Middle frontal gyrus (tissue), 1 donor: ENCODE measurements around the gene OPN1SW.

ENCODE experiments used
- DNase-seq: peaks from one replicate; pipeline ENCODE4 v3.0.0-alpha.2; 2015; ENCODE audit warnings: low spot score; ENCODE audit errors: extremely low spot score

The OPN1SW gene

GRCh38 chr7:128763541-128763940, 12.1 kb downstream of the OPN1SW start:
- no peak for DNase-seq

- DNase-seq, result no peak
These were observed 16.4 kb downstream of the OPN1SW start for GRCh38 chr7:128759242-128759641.

DNA sequence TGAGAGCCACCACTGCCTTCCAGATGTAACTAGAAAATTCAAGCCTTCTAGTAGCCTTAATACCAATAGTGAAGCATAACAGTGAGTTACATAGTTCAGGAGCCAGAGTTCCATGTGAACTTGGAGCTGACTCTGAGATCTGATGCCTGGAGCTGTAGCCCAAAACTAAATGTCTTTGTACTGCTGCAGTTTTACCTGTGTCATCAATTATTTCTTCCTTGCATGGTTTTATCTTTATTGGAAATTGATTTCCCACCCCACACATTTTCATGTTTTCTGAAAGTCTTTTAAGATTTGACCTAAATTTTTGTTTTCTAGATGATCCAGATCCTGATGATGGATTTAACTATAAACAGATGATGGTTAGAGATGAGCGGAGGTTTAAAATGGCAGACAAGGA, 17.0 kb downstream of the OPN1SW start:
- DNase-seq, result no peak

GRCh38 chr7:128757203-128757602, 18.4 kb downstream of the OPN1SW start:
- DNase-seq, result no peak

DNA sequence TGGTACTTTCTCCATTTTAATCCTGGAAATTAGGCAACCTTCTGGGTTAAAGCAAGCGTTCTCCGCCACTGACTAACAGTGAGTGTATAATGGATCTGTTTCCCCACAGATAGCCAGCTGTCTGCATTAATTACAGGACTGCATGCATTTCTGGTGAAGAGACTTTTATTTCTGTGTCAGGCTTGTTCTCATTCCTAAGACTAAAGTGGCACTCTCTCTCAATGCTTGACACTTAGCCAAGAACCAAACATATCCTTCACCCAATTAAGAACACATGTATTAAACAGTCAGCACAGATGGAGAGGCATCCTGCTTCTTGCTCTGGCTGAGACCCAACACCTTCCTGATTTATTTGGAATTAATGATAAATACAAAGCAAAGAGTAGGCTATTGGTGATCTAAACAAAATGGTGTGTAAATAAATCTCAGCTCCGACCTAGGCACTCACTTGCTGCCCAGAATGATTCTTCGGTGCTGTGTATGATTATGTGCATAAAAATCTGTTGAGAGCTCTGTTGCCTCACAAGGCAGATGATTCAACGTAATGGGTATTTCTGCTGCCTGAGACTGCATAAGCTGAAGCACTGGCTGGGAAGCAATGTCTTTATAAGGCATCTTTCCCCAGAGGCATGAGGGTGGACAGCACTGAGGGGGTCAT, 19.6 kb downstream of the OPN1SW start:
- no peak for DNase-seq

DNA sequence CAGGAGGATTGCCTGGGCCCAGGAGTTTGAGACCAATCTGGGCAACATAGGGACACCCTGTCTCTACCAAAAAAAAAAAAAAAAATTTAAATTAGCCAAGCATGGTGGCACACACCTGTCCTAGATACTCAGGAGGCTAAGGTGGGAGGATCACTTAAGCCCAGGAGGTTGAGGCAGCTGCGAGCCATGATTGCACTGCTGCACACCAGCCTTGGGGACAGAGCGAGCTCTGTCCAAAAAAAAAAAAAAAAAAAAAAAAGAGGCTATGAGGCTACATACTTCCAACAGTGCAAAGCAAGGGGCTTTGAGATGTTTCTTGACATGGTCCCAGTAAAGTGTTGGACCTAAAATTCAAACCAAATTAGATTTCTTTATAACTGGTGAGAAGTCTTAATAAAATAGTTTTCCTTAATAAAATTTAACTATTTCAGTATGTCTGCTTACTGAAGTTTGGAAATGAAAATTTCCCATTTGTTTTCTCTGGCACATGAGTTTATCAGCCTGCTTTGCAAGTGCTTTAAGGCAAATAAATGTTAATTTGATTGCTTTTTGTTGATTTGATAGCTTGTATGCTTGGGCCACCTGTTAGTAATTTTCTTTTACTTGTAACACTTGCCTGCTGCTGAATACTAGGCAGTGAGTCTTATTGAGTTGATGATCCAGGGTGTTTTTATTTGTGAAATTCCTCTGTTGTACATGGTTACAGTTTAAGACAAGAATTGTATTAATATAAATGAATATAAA, 20.3 kb downstream of the OPN1SW start:
- no peak for DNase-seq

DNA sequence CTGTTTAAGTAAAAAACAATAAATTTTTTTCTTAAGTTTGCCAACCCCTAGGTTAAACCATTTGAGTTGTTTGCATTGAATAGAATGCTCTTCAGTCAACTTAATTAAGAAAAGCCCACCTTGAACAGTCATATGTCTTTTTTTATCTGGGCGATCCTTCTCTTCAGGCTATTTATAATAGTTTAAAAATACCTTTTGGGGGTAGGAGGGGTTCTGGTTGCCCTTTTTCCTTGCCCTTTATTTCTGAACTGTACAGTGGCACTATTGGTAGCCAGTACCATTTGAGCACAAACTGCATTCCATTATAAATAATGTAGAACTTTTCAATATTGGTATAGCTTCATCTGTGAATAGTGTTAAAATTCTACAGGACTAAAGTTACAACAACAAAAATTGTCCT, 23.3 kb downstream of the OPN1SW start:
- DNase-seq, result no peak

GRCh38 chr7:128747327-128748079, 28.1 kb downstream of the OPN1SW start:
- no peak for DNase-seq

GRCh38 chr7:128745706-128746105, 29.9 kb downstream of the OPN1SW start:
- DNase-seq, result no peak

- DNase-seq, result no peak
These were observed 31.2 kb downstream of the OPN1SW start for GRCh38 chr7:128744366-128744905.

GRCh38 chr7:128743112-128743772, 32.4 kb downstream of the OPN1SW start:
- no peak for DNase-seq

GRCh38 chr7:128742206-128742605, 33.4 kb downstream of the OPN1SW start:
- no peak for DNase-seq

DNA sequence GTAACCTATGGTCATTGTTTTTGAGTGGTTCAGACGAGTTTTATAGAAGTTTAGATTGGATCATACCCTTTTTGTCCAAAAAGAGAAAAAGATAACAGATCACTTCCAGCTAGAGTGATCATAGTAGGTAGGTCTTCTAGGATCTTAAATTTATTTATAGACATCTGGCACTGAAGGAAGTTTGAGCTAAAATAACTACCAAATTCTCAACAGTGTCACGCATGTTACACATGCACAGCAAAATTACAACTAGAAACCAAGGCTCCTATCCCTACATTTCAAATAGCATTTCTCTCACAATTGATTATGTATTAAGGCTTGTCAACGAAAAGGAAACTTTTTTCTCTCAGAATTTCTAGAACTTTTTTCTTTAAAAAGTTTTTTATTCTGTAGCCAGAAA, 34.1 kb downstream of the OPN1SW start:
- no peak for DNase-seq

- DNase-seq, result no peak
These were observed 34.6 kb downstream of the OPN1SW start for GRCh38 chr7:128740996-128741395.

DNA sequence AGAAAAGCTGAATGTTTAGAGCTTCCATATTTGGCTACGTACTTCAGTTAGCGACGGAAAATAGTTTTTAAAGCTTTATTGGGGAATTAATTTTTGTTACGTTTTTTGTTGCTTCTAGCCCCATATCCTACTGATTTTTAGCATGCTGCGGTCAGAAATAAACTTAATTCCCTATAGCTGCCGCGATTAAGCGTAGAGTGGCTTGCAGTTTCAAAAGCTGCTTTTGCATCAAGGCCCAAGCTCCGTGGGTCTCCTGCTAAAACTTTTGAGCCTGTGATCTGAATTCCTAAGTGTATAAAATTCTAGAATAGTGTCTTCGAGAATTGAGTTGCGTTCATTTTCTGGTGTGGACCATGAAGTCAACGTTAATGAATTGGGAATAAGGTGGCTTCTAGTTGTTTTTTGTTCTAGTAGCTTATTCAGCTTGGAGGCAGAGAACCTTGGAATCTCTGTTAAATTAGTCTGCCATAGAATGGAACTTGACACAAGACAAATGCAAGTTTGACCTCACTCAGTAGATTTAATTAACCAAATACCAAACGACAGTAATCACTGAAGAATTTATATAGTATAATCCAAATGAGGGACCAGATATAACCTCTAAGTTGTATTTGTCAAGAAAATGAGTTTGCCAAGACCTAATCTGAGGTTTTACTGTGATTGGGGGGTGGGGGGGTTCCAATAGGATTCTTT, 35.5 kb downstream of the OPN1SW start:
- DNase-seq, result no peak

- DNase-seq, result peak; percentile 93
These were observed 36.3 kb downstream of the OPN1SW start, which contains the start of gene CALU for GRCh38 chr7:128739048-128739962. CALU (plus strand) TSS chr7:128739359; CDS start chr7:128748584, 9,225 bp downstream.

GRCh38 chr7:128738570-128739047, 37.0 kb downstream of the OPN1SW start:
- no peak for DNase-seq

- no peak for DNase-seq
These were observed 37.7 kb downstream of the OPN1SW start for GRCh38 chr7:128737867-128738385.

DNA sequence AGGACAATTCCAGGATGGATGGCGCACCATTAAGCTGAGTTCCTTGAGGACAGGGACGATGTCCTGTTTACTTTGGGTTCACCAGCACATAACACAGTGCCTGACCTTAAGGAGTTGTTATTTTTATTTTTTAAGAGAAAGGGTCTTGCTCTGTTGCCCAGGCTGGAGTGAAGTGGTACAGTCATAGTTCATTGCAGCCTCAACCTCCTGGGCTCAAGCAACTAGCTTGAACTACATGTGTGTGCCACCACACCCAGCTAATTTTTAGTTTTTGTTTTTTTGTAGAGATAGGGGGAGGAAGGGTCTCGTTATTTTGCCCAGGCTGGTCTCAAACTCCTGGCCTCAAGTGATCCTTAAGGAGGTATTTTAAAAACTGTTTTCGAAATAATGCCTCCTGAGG, 38.2 kb downstream of the OPN1SW start:
- DNase-seq, result no peak
